TTC549 (cell line): ENCODE measurements around the gene FAM163A.
A peak's percentile ranks its signal among the peaks of the same experiment; 100 is the strongest.
"Not testable (repeated sequence)": the region's sequence is repeated elsewhere in the genome, so short reads cannot be mapped to it uniquely, and the experiment has no call there.

Experiments
- FAIRE-seq: peaks from 2 replicates; lab custom pipeline; 2012; peaks lifted over from hg19 to GRCh38; lab: Jason Lieb, UNC

The FAM163A gene

GRCh38 chr1:179794146-179794545 lies 51.1 kb downstream of the FAM163A start:
- no peak for FAIRE-seq

GRCh38 chr1:179794669-179795068 lies 51.6 kb downstream of the FAM163A start:
- FAIRE-seq: no peak

GRCh38 chr1:179798213-179798863 lies 55.2 kb downstream of the FAM163A start:
- FAIRE-seq: no peak

GRCh38 chr1:179798864-179799516 lies 55.9 kb downstream of the FAM163A start:
- no peak for FAIRE-seq

GRCh38 chr1:179800481-179800880 lies 57.4 kb downstream of the FAM163A start:
- FAIRE-seq: no peak

- no peak for FAIRE-seq
Observed at GRCh38 chr1:179803104-179803503, 60.0 kb downstream of the FAM163A start.

GRCh38 chr1:179803918-179804317 lies 60.8 kb downstream of the FAM163A start:
- no peak for FAIRE-seq

GRCh38 chr1:179804417-179804816 lies 61.3 kb downstream of the FAM163A start:
- FAIRE-seq: not testable (repeated sequence)

GRCh38 chr1:179805291-179806195 lies 62.5 kb downstream of the FAM163A start:
- FAIRE-seq: no peak

- FAIRE-seq: no peak
Observed at GRCh38 chr1:179806333-179806732, 63.2 kb downstream of the FAM163A start.

- no peak for FAIRE-seq
Observed at GRCh38 chr1:179807291-179807690, 64.2 kb downstream of the FAM163A start.

GRCh38 chr1:179807691-179808485 lies 64.8 kb downstream of the FAM163A start:
- no peak for FAIRE-seq

GRCh38 chr1:179808503-179808902 lies 65.4 kb downstream of the FAM163A start:
- FAIRE-seq: no peak

GRCh38 chr1:179809506-179810366 lies 66.6 kb downstream of the FAM163A start:
- peak; percentile 36 for FAIRE-seq

GRCh38 chr1:179810367-179810715 lies 67.2 kb downstream of the FAM163A start:
- no peak for FAIRE-seq

- no peak for FAIRE-seq
Observed at GRCh38 chr1:179812501-179813292, 69.6 kb downstream of the FAM163A start.

GRCh38 chr1:179813626-179814545 lies 70.8 kb downstream of the FAM163A start:
- no peak for FAIRE-seq

GRCh38 chr1:179814546-179814838 lies 71.4 kb downstream of the FAM163A start:
- no peak for FAIRE-seq

- no peak for FAIRE-seq
Observed at GRCh38 chr1:179815641-179816040, 72.5 kb downstream of the FAM163A start.
